HK-2 (cell line): ENCODE data around the gene RETREG1.
"Not testable (repeated sequence)": the region's sequence is repeated elsewhere in the genome, so short reads cannot be mapped to it uniquely, and the experiment has no call there.

Source experiments
- DNase-seq: peaks from one replicate; pipeline ENCODE4 v3.0.0-alpha.2; 2018; ENCODE audit not compliant: unreplicated experiment

The RETREG1 gene

GRCh38 chr5:16615741-16616535 is 859 bp downstream of the RETREG1 start:
- DNase-seq: no peak

- no peak for DNase-seq
Measured at GRCh38 chr5:16612007-16612406, 4.8 kb downstream of the RETREG1 start.

- DNase-seq: not testable (repeated sequence)
Measured at GRCh38 chr5:16610896-16611295, 5.9 kb downstream of the RETREG1 start.

GRCh38 chr5:16609412-16609811 is 7.4 kb downstream of the RETREG1 start:
- DNase-seq: no peak

- DNase-seq: no peak
Measured at GRCh38 chr5:16606628-16607027, 10.2 kb downstream of the RETREG1 start.

GRCh38 chr5:16603701-16604100 is 13.1 kb downstream of the RETREG1 start:
- no peak for DNase-seq

GRCh38 chr5:16603295-16603694 is 13.5 kb downstream of the RETREG1 start:
- no peak for DNase-seq

GRCh38 chr5:16602182-16602581 is 14.6 kb downstream of the RETREG1 start:
- DNase-seq: no peak

GRCh38 chr5:16600946-16601345 is 15.9 kb downstream of the RETREG1 start:
- DNase-seq: no peak

- DNase-seq: no peak
Measured at GRCh38 chr5:16600397-16600796, 16.4 kb downstream of the RETREG1 start.

GRCh38 chr5:16597946-16598694 is 18.7 kb downstream of the RETREG1 start:
- DNase-seq: no peak

GRCh38 chr5:16596581-16596940 is 20.2 kb downstream of the RETREG1 start:
- DNase-seq: no peak

- no peak for DNase-seq
Measured at GRCh38 chr5:16595881-16596580, 20.8 kb downstream of the RETREG1 start.

- DNase-seq: no peak
Measured at GRCh38 chr5:16593628-16594027, 23.2 kb downstream of the RETREG1 start.

- DNase-seq: no peak
Measured at GRCh38 chr5:16593013-16593412, 23.8 kb downstream of the RETREG1 start.

- DNase-seq: no peak
Measured at GRCh38 chr5:16592255-16592654, 24.5 kb downstream of the RETREG1 start.

- DNase-seq: no peak
Measured at GRCh38 chr5:16590685-16591084, 26.1 kb downstream of the RETREG1 start.

GRCh38 chr5:16589658-16590057 is 27.1 kb downstream of the RETREG1 start:
- no peak for DNase-seq

- DNase-seq: no peak
Measured at GRCh38 chr5:16588434-16589214, 28.2 kb downstream of the RETREG1 start.

GRCh38 chr5:16586556-16586955 is 30.2 kb downstream of the RETREG1 start:
- no peak for DNase-seq

- DNase-seq: no peak
Measured at GRCh38 chr5:16585041-16585667, 31.6 kb downstream of the RETREG1 start.
